Endothelial cell of umbilical vein (primary cell): ENCODE results near the gene PDE3A. TPM values are rescaled to one million over a fixed set of nuclear protein-coding genes. Genes with fewer than 3 reads are reported as not detected.

Source experiments
- BruUV-seq: library from RNA; stranded (reverse); fragments of 400-500 nt; replicated peaks from 2 replicates; lab custom pipeline; 2021; lab: Mats Ljungman, UMichigan
- CTCF ChIA-PET: fragments of 300-600, 350-600 bp; sonication (Branson Sonifier 250); formaldehyde crosslinking; loops from one replicate; lab custom pipeline; 2021; ENCODE audit warnings: antibody characterized with exemption, inconsistent platforms; lab: Charles Lee
- POLR2A ChIA-PET: fragments of 300-600, 350-600 bp; sonication (Branson Sonifier 250); formaldehyde crosslinking; loops from one replicate; lab custom pipeline; 2021; ENCODE audit warnings: antibody characterized with exemption, inconsistent platforms; lab: Charles Lee
- DNase-seq: peaks from one replicate; pipeline ENCODE4 v3.0.0-alpha.2; 2011; ENCODE audit warnings: low read depth, low spot score
- FAIRE-seq: peaks from 2 replicates; lab custom pipeline; 2011; peaks lifted over from hg19 to GRCh38; lab: Jason Lieb, UNC
- H2AFZ ChIP-seq: 2 replicates; pipeline ENCODE4 v1.6.0; 2012; ENCODE audit warnings: low read depth, low read length, control low read depth, inconsistent platforms
- H3K27ac ChIP-seq: 2 replicates; pipeline ENCODE4 v1.5.1; 2011; ENCODE audit warnings: low read depth, mild to moderate bottlenecking, control low read depth, low read length, moderate library complexity; ENCODE audit not compliant: insufficient read depth
- H3K27me3 ChIP-seq, 2 experiments: 2 replicates each; pipeline versions ENCODE4 v1.6.0 to v1.6.1; 2011; ENCODE audit warnings: low read length in 2 of 2, mixed read lengths in 1 of 2; ENCODE audit not compliant: control insufficient read depth in 2 of 2, insufficient read depth in 2 of 2
- H3K36me3 ChIP-seq, 2 experiments: 2 replicates in 1 of 2; 3 replicates in 1 of 2; pipeline ENCODE4 v1.5.1; 2011; ENCODE audit warnings: low read length in 2 of 2, mild to moderate bottlenecking in 1 of 2, moderate library complexity in 1 of 2; ENCODE audit not compliant: control insufficient read depth in 2 of 2, insufficient read depth in 2 of 2; ENCODE audit errors: extremely low read depth in 1 of 2
- H3K4me1 ChIP-seq: 3 replicates; pipeline ENCODE4 v1.5.1; 2011; ENCODE audit warnings: mild to moderate bottlenecking, low read length; ENCODE audit not compliant: control insufficient read depth, insufficient read depth; ENCODE audit errors: extremely low read depth
- H3K4me2 ChIP-seq: 2 replicates; pipeline ENCODE4 v1.6.1; 2011; ENCODE audit warnings: low read length, control low read depth, mixed read lengths; ENCODE audit not compliant: insufficient read depth
- H3K4me3 ChIP-seq, 3 experiments: fragments of 200-600 bp in 1 of 3; sonication (generic), shearing (Covaris generic) in 1 of 3; replicated peaks in 1 of 3; 2 replicates each; pipeline ENCODE4 v1.5.1; 2011 to 2016; ENCODE audit warnings: control low read depth in 3 of 3, low read length in 3 of 3, mild to moderate bottlenecking in 2 of 3, inconsistent platforms in 1 of 3, low read depth in 1 of 3, moderate library complexity in 1 of 3; ENCODE audit not compliant: insufficient read depth in 1 of 3
- H3K79me2 ChIP-seq: 2 replicates; pipeline ENCODE4 v1.6.0; 2012; ENCODE audit warnings: low read length, inconsistent platforms; ENCODE audit not compliant: control insufficient read depth, insufficient read depth
- H3K9ac ChIP-seq: replicated peaks from 2 replicates; pipeline ENCODE3; 2011; ENCODE audit warnings: low read length, control low read depth; ENCODE audit not compliant: insufficient read depth; ENCODE audit errors: extremely low read depth
- H3K9me1 ChIP-seq: replicated peaks from 3 replicates; pipeline ENCODE4 v1.6.0; 2011; ENCODE audit warnings: mild to moderate bottlenecking, low read length; ENCODE audit not compliant: control insufficient read depth, insufficient read depth; ENCODE audit errors: extremely low read depth
- H3K9me3 ChIP-seq: replicated peaks from 2 replicates; pipeline ENCODE4 v1.5.1; 2012; ENCODE audit warnings: low read length, inconsistent platforms; ENCODE audit not compliant: control insufficient read depth, insufficient read depth
- H4K20me1 ChIP-seq: replicated peaks from 2 replicates; pipeline ENCODE3; 2011; ENCODE audit warnings: mild to moderate bottlenecking, low read length; ENCODE audit not compliant: control insufficient read depth, insufficient read depth; ENCODE audit errors: extremely low read depth
- EZH2 ChIP-seq: IDR thresholded peaks from 2 replicates; pipeline ENCODE4 v1.6.1; 2012; ENCODE audit warnings: borderline replicate concordance, low read depth, mild to moderate bottlenecking, moderate library complexity, low read length, inconsistent platforms; ENCODE audit not compliant: severe bottlenecking
- FOS ChIP-seq: IDR thresholded peaks from 2 replicates; pipeline ENCODE4 v1.6.1; 2011; ENCODE audit warnings: mild to moderate bottlenecking, low read length, moderate library complexity, borderline replicate concordance; ENCODE audit not compliant: insufficient read depth
- GATA2 ChIP-seq: IDR thresholded peaks from 2 replicates; pipeline ENCODE4 v1.7.0; 2011; ENCODE audit warnings: low read depth, mild to moderate bottlenecking, moderate library complexity, mixed read lengths, low read length; ENCODE audit not compliant: insufficient read length, insufficient read depth
- JUN ChIP-seq: IDR thresholded peaks from 2 replicates; pipeline ENCODE4 v1.6.1; 2011; ENCODE audit warnings: borderline replicate concordance, low read depth; ENCODE audit not compliant: insufficient read length, insufficient read depth
- MYC ChIP-seq: IDR thresholded peaks from one replicate; pipeline ENCODE4 v1.6.1; 2011; ENCODE audit warnings: mild to moderate bottlenecking, low read depth, low read length
- POLR2A ChIP-seq: IDR thresholded peaks from 2 replicates; pipeline ENCODE4 v1.6.1; 2012; ENCODE audit warnings: low read depth, mild to moderate bottlenecking, control low read depth, low read length
- POLR2AphosphoS5 ChIP-seq: IDR thresholded peaks from 2 replicates; pipeline ENCODE4 v1.6.1; 2012; ENCODE audit warnings: low read depth, mild to moderate bottlenecking, control low read depth, low read length, moderate library complexity; ENCODE audit not compliant: insufficient read depth
- dilution Hi-C: fragments of 300-500 bp; cut with MboI; formaldehyde crosslinking; loops from one replicate; pipeline ENCODE4 v1.15.0; 2019; ENCODE audit warnings: low sequenced_read_pairs; ENCODE audit not compliant: extremely low pct_ligation_motif_present
- intact Hi-C: fragments of 100-400 bp; cut with micrococcal nuclease; formaldehyde crosslinking; loops from one replicate; pipeline ENCODE4 v1.10.0; 2022
- polyA plus RNA-seq, 4 experiments: library from polyadenylated mRNA; depleted of rRNA in 3 of 4; stranded (reverse) in 3 of 4; unstranded in 1 of 4; fragments of >200 nt; gene quantifications; 2 replicates each; pipeline versions ENCODE4 v1.2.1 to v1.2.3, GENCODE V29; 2011 to 2012; ENCODE audit warnings: missing spikeins in 1 of 4
- total RNA-seq: library from RNA; stranded (reverse); gene quantifications from 2 replicates; pipeline ENCODE4 v1.2.3, GENCODE V29; 2021
- TF ChIP-seq, protein P1 (sequence below), 2 donors: IDR thresholded peaks; 1 replicate in 1 of 2; 2 replicates in 1 of 2; pipeline ENCODE4 v1.5.1; 2011; ENCODE audit warnings: low read length in 2 of 2, mild to moderate bottlenecking in 2 of 2, moderate library complexity in 2 of 2, control low read depth in 1 of 2, inconsistent platforms in 1 of 2, low read depth in 1 of 2; ENCODE audit not compliant: insufficient read depth in 1 of 2; ENCODE audit errors: extremely low read depth in 1 of 2
- TF ChIP-seq, protein P2 (sequence below): IDR thresholded peaks from 2 replicates; pipeline ENCODE4 v1.6.1; 2011; ENCODE audit not compliant: insufficient read depth, insufficient read length

PDE3A gene
- total and polyA plus RNA-seq, 2 donors (not counting 3 experiments of a cell fraction or from before 2014, with no cell fraction given) = 14.0 to 27.4 TPM

DNA sequence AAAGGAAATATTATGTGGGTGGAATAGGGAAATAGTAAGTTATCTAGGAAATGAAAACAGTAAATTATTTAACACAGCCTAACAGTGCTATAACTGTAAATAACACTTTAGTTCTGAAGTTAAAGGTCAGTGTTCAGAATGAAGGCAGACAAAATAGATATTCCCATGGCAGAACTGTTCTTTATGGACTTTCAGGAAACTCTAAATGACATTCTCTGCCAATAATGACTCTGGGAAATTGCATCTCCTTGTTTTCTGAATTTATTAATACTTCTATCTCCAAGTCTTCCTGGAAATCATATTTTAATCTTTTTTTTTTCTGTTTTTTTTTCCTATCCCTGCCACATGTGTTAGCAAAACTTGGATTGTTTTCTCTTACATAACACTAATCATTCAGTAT lies 101.4 kb downstream of the PDE3A start:
- ChIA-PET CTCF (no interaction called here), POLR2A (no interaction called here)
- Histone ChIP-seq H3K36me3 (peaks cover 0 to 2% of the 10 kb centered on the region in 2 experiments), H3K9ac (no peak overlapping the region), H4K20me1 (no peaks in the 10 kb centered on the region), H3K4me3 (no peak overlapping the region), H3K27ac (no peak overlapping the region), H3K9me1 (no peaks in the 10 kb centered on the region), H3K27me3 (no peaks in the 10 kb centered on the region), H3K9me3 (no peaks in the 10 kb centered on the region), H3K4me2 (no peak overlapping the region), H2AFZ (no peak overlapping the region), H3K4me1 (peaks cover 13% of the 10 kb centered on the region), H3K79me2 (peaks cover 15% of the 10 kb centered on the region)
- FAIRE-seq (no peak), DNase-seq (no peak)
- TF ChIP-seq GATA2 (no peak), POLR2A (no peak), EZH2 (no peak), JUN (no peak), MYC (no peak), POLR2AphosphoS5 (no peak), FOS (no peak)
- TF ChIP-seq, protein P1, sequence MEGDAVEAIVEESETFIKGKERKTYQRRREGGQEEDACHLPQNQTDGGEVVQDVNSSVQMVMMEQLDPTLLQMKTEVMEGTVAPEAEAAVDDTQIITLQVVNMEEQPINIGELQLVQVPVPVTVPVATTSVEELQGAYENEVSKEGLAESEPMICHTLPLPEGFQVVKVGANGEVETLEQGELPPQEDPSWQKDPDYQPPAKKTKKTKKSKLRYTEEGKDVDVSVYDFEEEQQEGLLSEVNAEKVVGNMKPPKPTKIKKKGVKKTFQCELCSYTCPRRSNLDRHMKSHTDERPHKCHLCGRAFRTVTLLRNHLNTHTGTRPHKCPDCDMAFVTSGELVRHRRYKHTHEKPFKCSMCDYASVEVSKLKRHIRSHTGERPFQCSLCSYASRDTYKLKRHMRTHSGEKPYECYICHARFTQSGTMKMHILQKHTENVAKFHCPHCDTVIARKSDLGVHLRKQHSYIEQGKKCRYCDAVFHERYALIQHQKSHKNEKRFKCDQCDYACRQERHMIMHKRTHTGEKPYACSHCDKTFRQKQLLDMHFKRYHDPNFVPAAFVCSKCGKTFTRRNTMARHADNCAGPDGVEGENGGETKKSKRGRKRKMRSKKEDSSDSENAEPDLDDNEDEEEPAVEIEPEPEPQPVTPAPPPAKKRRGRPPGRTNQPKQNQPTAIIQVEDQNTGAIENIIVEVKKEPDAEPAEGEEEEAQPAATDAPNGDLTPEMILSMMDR (IDR thresholded peaks at IDR 0.05; ENCODE audit: extremely low read depth in 1 of 2, insufficient read depth in 1 of 2, low read depth in 1 of 2, low read length in 2 of 2) = no peak
- TF ChIP-seq, protein P2, sequence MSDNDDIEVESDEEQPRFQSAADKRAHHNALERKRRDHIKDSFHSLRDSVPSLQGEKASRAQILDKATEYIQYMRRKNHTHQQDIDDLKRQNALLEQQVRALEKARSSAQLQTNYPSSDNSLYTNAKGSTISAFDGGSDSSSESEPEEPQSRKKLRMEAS = no peak
- BruUV-seq = no TSS peak
- intact Hi-C loops (no loop called here), dilution Hi-C loops (no loop called here)
